PC-9 (cell line): ENCODE measurements around the gene RAMP1.

Experiments
- CTCF ChIP-seq: fragments of 200-600 bp; sonication (generic); conservative IDR thresholded peaks from 2 replicates; pipeline ENCODE4 v1.6.1; 2017; ENCODE audit warnings: mixed run types, antibody characterized with exemption, mild to moderate bottlenecking, moderate library complexity
- EZH2 ChIP-seq: fragments of 200-600 bp; sonication (generic); IDR thresholded peaks from 2 replicates; pipeline ENCODE4 v1.8.0; 2017; ENCODE audit warnings: antibody characterized with exemption, low read depth

DNA sequence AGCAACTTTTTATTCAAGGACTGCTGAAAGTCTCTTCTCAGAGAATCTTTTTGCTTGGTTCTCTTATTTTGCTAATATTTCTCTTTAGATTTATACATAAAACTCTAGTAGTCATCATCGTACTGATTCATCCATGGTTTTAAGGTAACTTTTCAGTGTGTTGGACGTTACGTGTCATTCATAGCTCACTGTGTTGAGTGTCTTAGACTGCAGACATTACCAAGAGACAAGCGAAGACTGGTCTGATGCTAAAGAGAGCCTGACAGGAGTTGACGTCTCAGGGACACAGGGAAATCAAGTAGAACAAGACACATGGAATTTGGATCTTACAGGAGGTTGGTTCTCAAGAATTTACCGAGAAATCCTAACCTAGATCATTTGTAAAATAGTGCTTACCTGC, 35.3 kb upstream of the RAMP1 start:
- no peak for TF ChIP-seq CTCF
- TF ChIP-seq EZH2: no peak
